ACHN (cell line): ENCODE results near the gene CDK6.
"Not testable (repeated sequence)": the region's sequence is repeated elsewhere in the genome, so short reads cannot be mapped to it uniquely, and the experiment has no call there.

ENCODE experiments used
- DNase-seq: peaks from one replicate; pipeline ENCODE4 v3.0.0-alpha.2; 2015
- in situ Hi-C: cut with HindIII; loops from 2 replicates; pipeline ENCODE4 v1.10.0; 2017; ENCODE audit warnings: low sequenced_read_pairs, low pct_ligation_motif_present, low pct_unique_long_range_greater_than_20kb

The CDK6 gene

GRCh38 chr7:92836489-92836999 lies at the start of gene CDK6:
CDK6 (minus strand) TSS chr7:92836573; CDS start chr7:92833323, 3,250 bp downstream.
- DNase-seq: peak; percentile 86
- in situ Hi-C loops: no loop called here

DNA sequence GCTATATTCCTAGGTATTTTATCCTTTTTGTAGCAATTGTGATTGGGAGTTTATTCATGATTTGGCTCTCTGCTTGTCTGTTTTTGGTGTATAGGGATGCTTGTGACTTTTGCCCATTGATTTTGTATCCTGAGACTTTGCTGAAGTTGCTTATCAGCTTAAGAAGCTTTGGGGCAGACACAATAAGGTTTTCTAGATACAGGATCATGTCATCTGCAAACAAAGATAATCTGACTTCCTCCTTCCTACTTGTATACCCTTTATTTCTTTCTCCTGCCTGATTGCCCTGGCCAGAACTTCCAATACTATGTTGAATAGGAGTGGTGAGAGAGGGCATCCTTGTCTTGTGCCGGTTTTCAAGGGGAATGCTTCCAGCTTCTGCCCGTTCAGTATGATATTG lies 49.7 kb upstream of the CDK6 start:
- in situ Hi-C loops, DNase-seq: not testable (repeated sequence)

GRCh38 chr7:92884218-92884617 lies 47.8 kb upstream of the CDK6 start:
- in situ Hi-C loops: no loop called here
- DNase-seq: no peak

- in situ Hi-C loops: no loop called here
- DNase-seq: no peak
Measured at GRCh38 chr7:92882760-92883159, 46.4 kb upstream of the CDK6 start.

GRCh38 chr7:92881091-92881485 lies 44.7 kb upstream of the CDK6 start:
- no peak for DNase-seq
- in situ Hi-C loops: no loop called here

DNA sequence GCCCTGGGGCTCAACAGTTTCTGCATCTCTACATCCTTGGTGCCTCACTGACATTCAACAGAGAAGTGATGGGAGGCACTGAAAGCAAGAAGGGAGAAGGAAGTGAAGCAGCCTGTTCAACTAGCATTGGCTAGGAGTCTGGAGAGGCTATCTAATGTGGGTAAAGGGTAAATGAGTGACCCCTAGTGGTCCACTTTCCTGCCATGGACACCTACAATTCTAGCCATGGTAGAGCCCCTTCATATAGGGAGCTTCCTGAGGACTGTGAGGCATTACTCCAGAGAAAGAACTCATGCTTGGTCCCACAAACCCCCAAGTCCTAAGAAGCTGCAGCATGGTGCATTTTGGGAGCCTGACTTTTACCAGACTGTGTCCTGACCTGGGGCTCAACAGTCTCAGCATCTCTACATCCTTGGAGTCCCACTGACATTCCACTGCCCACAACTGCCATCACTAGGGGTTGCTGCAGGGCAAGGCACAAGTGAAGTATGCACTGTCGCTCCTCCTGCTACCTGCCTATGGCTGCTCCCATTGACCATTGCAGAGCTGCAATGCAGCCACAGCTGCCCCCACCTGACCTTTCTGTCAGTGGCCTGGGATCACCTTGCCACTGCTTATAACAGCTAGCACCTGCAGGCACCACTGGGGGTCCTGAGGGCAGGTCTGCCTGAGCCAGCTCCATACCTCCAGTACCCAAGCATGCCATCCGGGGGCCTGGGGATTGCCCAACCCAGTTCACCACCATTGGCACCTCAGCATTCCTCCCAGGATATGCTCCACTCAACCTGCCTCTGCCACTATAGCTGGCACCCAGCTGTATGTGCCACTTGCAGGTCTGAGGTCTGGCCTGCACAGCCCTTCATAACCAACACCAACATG lies 44.1 kb upstream of the CDK6 start:
- in situ Hi-C loops: no loop called here
- peak; percentile 58 for DNase-seq

DNA sequence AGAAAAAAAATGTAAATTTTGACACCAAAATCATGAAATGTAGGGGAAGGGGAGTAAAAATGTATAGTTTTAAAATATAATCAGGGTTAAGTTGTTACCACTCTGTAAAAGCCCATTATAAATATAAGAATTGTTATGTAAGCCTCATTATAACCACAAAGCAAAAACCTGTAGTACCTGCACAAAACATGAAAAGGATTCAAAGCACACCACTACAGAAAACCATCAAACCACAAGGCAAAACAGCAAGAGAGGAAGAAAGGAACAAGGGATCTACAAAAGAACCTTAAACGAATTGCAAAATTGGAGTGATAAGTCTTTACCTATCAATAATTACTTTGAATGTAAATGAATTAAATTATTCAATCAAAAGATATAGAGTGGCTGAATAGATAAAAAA lies 41.0 kb upstream of the CDK6 start:
- in situ Hi-C loops: no loop called here
- DNase-seq: no peak

- in situ Hi-C loops: no loop called here
- no peak for DNase-seq
Measured at GRCh38 chr7:92876836-92877235, 40.5 kb upstream of the CDK6 start.

DNA sequence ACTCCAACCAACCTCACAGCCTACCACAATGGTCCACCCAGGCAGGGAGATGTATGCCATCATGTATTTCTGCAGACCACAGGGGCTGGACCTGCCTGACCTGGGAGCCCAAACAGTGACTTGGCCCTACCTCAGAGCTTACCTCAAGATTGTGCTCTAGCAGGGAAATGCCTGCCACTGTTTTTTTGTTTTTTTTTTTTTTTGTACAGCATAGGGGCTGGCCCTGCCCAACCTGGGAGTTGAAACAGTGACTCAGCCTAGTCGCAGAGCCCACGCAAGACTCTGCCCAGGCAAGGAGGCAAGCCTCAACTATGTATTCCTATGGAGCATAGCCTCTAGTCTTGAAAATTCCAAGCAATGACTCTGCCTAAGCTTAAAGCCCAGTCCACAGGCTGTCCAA lies 39.3 kb upstream of the CDK6 start:
- in situ Hi-C loops: no loop called here
- DNase-seq: no peak

GRCh38 chr7:92875173-92875572 lies 38.8 kb upstream of the CDK6 start:
- in situ Hi-C loops: no loop called here
- DNase-seq: no peak

GRCh38 chr7:92874567-92874966 lies 38.2 kb upstream of the CDK6 start:
- in situ Hi-C loops: no loop called here
- no peak for DNase-seq

GRCh38 chr7:92873776-92874175 lies 37.4 kb upstream of the CDK6 start:
- DNase-seq: no peak

DNA sequence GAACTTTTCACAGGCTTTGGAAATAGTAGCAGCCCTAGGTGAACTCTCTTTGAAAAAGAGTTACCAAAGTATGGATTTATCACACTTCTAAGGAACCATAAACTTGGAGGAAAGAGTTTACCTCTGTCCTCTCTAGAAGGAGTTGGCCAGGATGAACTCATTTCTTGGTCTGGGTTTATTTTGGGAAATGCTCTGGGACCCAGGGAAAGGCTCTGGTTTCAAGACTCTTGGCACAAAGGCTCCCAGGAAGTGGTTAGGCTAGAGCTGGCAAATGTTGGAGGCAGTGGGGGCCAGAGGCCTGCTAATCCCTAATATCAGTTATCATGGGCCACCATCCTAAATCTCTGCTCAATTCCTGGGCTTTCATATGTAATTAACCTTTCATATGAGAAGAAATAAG lies 36.3 kb upstream of the CDK6 start:
- DNase-seq: no peak
- in situ Hi-C loops: no loop called here

More at GRCh38 chr7:92873776-92874175, 37.4 kb upstream of the CDK6 start:
- in situ Hi-C loops: no loop called here

DNA sequence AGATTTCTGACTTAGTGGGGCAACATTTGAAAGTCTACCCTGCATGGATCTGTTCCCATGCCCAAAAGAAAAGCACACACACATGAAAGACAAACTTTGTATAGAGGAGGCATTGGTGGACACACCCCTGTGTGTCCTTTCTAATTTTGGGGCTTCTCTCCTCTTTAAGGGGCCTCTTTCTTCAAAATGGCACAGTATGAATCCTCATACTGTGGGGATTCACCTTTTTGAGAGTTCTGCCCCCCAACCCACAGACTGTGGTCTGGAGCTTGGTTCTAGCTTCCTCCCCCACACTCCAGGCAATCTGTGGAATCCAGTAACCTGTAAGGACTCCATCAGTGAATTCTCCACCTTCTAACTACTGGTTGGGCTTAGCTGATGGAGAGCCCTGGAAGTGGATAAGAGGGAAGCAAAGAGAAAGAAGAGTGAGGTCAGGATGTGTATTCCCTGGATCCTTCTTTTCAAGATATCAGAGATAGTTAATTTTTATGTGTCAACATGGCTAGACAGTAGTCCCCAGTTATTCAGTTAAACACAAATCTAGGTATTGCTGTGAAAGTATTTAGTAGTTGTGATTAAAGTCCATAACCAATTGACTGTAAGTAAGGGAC lies 32.4 kb upstream of the CDK6 start:
- in situ Hi-C loops: no loop called here
- DNase-seq: no peak

DNA sequence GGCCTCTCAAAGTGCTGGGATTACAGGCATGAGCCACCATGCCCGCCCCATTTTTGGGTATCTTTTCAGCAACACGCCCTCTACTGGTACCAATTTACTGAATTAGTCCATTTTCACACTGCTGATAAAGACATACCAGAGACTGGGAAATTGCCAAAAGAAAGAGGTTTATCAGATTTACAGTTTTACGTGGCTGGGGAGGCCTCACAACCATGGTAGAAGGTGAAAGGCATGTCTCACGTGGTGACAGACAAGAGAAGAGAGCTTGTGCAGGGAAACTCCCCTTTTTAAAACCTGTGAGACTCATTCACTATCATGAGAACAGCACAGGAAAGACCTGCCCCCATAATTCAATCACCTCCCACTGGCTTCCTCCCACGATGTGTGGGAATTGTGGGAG lies 27.8 kb upstream of the CDK6 start:
- in situ Hi-C loops: not testable (repeated sequence)
- DNase-seq: peak; percentile 37

GRCh38 chr7:92856436-92856835 lies 20.1 kb upstream of the CDK6 start:
- DNase-seq: no peak
- in situ Hi-C loops: no loop called here

GRCh38 chr7:92854501-92855238 lies 18.3 kb upstream of the CDK6 start:
- in situ Hi-C loops: no loop called here

GRCh38 chr7:92851732-92852131 lies 15.4 kb upstream of the CDK6 start:
- in situ Hi-C loops: no loop called here
- DNase-seq: no peak

More at GRCh38 chr7:92854501-92855238, 18.3 kb upstream of the CDK6 start:
- DNase-seq: no peak

DNA sequence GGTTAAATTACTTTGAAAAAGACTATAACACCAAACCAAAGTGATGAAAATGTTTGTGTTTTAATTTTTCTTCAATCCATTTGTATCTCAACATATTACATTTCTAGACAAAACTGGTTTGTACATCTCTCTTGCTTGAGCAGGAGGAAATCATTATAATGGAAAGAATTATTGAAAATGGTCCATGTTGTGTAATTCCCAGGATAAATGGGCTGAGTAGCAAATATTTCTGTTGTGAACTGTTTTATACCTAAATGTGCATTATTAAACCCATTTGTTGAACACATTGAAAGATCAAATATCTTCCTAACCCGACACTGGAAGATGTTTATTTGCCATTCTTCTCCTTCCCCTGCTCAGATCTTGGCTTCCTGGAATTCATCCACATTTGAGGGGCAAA lies 14.1 kb upstream of the CDK6 start:
- in situ Hi-C loops: no loop called here
- DNase-seq: no peak
